HCT116 (cell line): ENCODE measurements around the gene SPACA6. TPM values are rescaled to one million over a fixed set of nuclear protein-coding genes. Genes with fewer than 3 reads are reported as not detected.

ENCODE experiments used
- ATAC-seq: fragments of 200-7000 bp; cut with Tn5 transposase; 2 replicates; pipeline ENCODE4 v1.9.1; 2020; ENCODE audit warnings: mild to moderate bottlenecking, moderate library complexity
- BruUV-seq: library from RNA; stranded (reverse); fragments of 400-500 nt; replicated peaks from 2 replicates; lab custom pipeline; 2021; lab: Mats Ljungman, UMichigan
- CTCF ChIA-PET: fragments of 300-600 bp; sonication (Branson Sonifier 250); formaldehyde crosslinking; loops from one replicate; lab custom pipeline; 2021; ENCODE audit warnings: antibody characterized with exemption; lab: Charles Lee
- POLR2A ChIA-PET: fragments of 300-600, 350-600 bp; sonication (Branson Sonifier 250); formaldehyde crosslinking; loops from one replicate; lab custom pipeline; 2021; ENCODE audit warnings: antibody characterized with exemption; lab: Charles Lee
- RAD21 ChIA-PET, 2 experiments: fragments of 300-600 bp; sonication (Branson Sonifier 250); formaldehyde crosslinking; loops; one replicate each; lab custom pipeline; 2023; ENCODE audit warnings: low total read pairs in 2 of 2; ENCODE audit not compliant: uncharacterized antibody in 2 of 2, unreplicated experiment in 2 of 2, low non-redundant PET in 1 of 2; lab: Charles Lee
- DNase-seq: peaks from one replicate; pipeline ENCODE4 v3.0.0-alpha.2; 2010; ENCODE audit warnings: low read depth, low spot score
- H2AFZ ChIP-seq: fragments of 200-600 bp; shearing (Covaris generic), sonication (generic); 2 replicates; pipeline ENCODE4 v1.6.1; 2017; ENCODE audit warnings: low read depth, mixed run types, mixed read lengths, antibody characterized with exemption, low read length; ENCODE audit not compliant: poor library complexity, severe bottlenecking
- H3K27ac ChIP-seq: 2 replicates; pipeline ENCODE4 v1.5.1; 2012; ENCODE audit warnings: low read depth, low read length
- H3K27me3 ChIP-seq: fragments of 200-600 bp; sonication (generic); 2 replicates; pipeline ENCODE4 v1.6.1; 2016; ENCODE audit warnings: mixed run types, low read length, mixed read lengths; ENCODE audit not compliant: insufficient read depth
- H3K36me3 ChIP-seq, 2 experiments: fragments of 200-500 bp in 1 of 2; fragments of 200-600 bp in 1 of 2; sonication (Bioruptor generic) in 1 of 2; sonication (generic) in 1 of 2; 2 replicates each; pipeline versions ENCODE4 v1.5.1 to v1.6.1; 2014 to 2016; ENCODE audit warnings: low read length in 2 of 2, inconsistent platforms in 1 of 2, mixed read lengths in 1 of 2, mixed run types in 1 of 2; ENCODE audit not compliant: insufficient read depth in 2 of 2, control insufficient read depth in 1 of 2
- H3K4me1 ChIP-seq, 2 experiments: fragments of 200-600 bp in 1 of 2; sonication (generic) in 1 of 2; 2 replicates each; pipeline versions ENCODE4 v1.5.1 to v1.6.1; 2012 to 2017; ENCODE audit warnings: low read length in 2 of 2, inconsistent platforms in 1 of 2, mild to moderate bottlenecking in 1 of 2, mixed read lengths in 1 of 2, mixed run types in 1 of 2, moderate library complexity in 1 of 2; ENCODE audit not compliant: insufficient read depth in 2 of 2, control insufficient read depth in 1 of 2
- H3K4me2 ChIP-seq: fragments of 200-600 bp; sonication (generic); 2 replicates; pipeline ENCODE4 v1.6.1; 2017; ENCODE audit warnings: mixed run types, low read length, mixed read lengths
- H3K4me3 ChIP-seq, 2 experiments: fragments of 200-600 bp in 1 of 2; sonication (generic) in 1 of 2; replicated peaks in 1 of 2; 2 replicates each; pipeline ENCODE4 v1.5.1; 2011 to 2016; ENCODE audit warnings: low read length in 2 of 2, control low read depth in 1 of 2, low read depth in 1 of 2, mild to moderate bottlenecking in 1 of 2, mixed read lengths in 1 of 2, mixed run types in 1 of 2
- H3K79me2 ChIP-seq: fragments of 200-600 bp; sonication (generic); 2 replicates; pipeline ENCODE4 v1.6.1; 2017; ENCODE audit warnings: mild to moderate bottlenecking, mixed run types, low read length, moderate library complexity, mixed read lengths; ENCODE audit not compliant: insufficient read depth
- H3K9ac ChIP-seq: fragments of 200-600 bp; sonication (generic); 2 replicates; pipeline ENCODE4 v1.6.1; 2016; ENCODE audit warnings: low read length, mixed read lengths
- H3K9me2 ChIP-seq: fragments of 200-600 bp; sonication (generic), shearing (Covaris generic); 2 replicates; pipeline ENCODE4 v1.6.1; 2017; ENCODE audit warnings: mixed run types, mild to moderate bottlenecking, moderate library complexity; ENCODE audit not compliant: insufficient read depth
- H3K9me3 ChIP-seq, 2 experiments: fragments of 200-500 bp in 1 of 2; fragments of 200-600 bp in 1 of 2; sonication (Bioruptor generic) in 1 of 2; sonication (generic) in 1 of 2; 2 replicates each; pipeline ENCODE4 v1.6.1; 2014 to 2017; ENCODE audit warnings: low read length in 2 of 2, mixed read lengths in 2 of 2, inconsistent platforms in 1 of 2, low read depth in 1 of 2, mild to moderate bottlenecking in 1 of 2, mixed run types in 1 of 2, moderate library complexity in 1 of 2; ENCODE audit not compliant: control insufficient read depth in 1 of 2, insufficient read depth in 1 of 2
- H4K20me1 ChIP-seq: fragments of 200-600 bp; sonication (generic), shearing (Covaris generic); 2 replicates; pipeline ENCODE4 v1.6.1; 2017; ENCODE audit warnings: mixed run types, mild to moderate bottlenecking, moderate library complexity; ENCODE audit not compliant: insufficient read depth
- CEBPB ChIP-seq: IDR thresholded peaks from 2 replicates; pipeline ENCODE4 v1.6.1; 2012; ENCODE audit warnings: low read depth
- EGR1 ChIP-seq: IDR thresholded peaks from 2 replicates; pipeline ENCODE4 v1.6.1; 2012; ENCODE audit warnings: low read depth
- ELF1 ChIP-seq: IDR thresholded peaks from 2 replicates; pipeline ENCODE4 v1.6.1; 2012; ENCODE audit warnings: low read depth, borderline replicate concordance
- EZH2 ChIP-seq: fragments of 200-600 bp; sonication (generic); IDR thresholded peaks from 2 replicates; pipeline ENCODE4 v1.6.1; 2017; ENCODE audit warnings: antibody characterized with exemption, mixed run types
- JUND ChIP-seq: IDR thresholded peaks from 2 replicates; pipeline ENCODE4 v1.6.1; 2012
- POLR2A ChIP-seq: IDR thresholded peaks from 2 replicates; pipeline ENCODE4 v1.7.0; 2011; ENCODE audit warnings: borderline replicate concordance; ENCODE audit not compliant: insufficient read depth, insufficient read length; ENCODE audit errors: extremely low read depth
- POLR2AphosphoS5 ChIP-seq: IDR thresholded peaks from 2 replicates; pipeline ENCODE4 v1.6.1; 2011; ENCODE audit warnings: mild to moderate bottlenecking, low read depth, low read length, moderate library complexity
- RAD21 ChIP-seq: IDR thresholded peaks from 2 replicates; pipeline ENCODE4 v1.6.1; 2012; ENCODE audit warnings: low read depth, mild to moderate bottlenecking
- REST ChIP-seq: IDR thresholded peaks from 2 replicates; pipeline ENCODE4 v1.6.1; 2012; ENCODE audit warnings: low read depth
- YY1 ChIP-seq: IDR thresholded peaks from 2 replicates; pipeline ENCODE4 v1.6.1; 2011; ENCODE audit warnings: low read length, low read depth, moderate library complexity, mild to moderate bottlenecking; ENCODE audit not compliant: insufficient replicate concordance; ENCODE audit errors: extremely low read depth
- intact Hi-C: fragments of 100-400 bp; cut with micrococcal nuclease; formaldehyde crosslinking; loops from 2 replicates; pipeline ENCODE4 v1.10.0; 2022
- total RNA-seq: library from RNA; stranded (reverse); gene quantifications from one replicate; pipeline ENCODE4 v1.2.1, GENCODE V29; 2021; ENCODE audit not compliant: unreplicated experiment
- TF ChIP-seq, protein P1 (sequence below): IDR thresholded peaks from 2 replicates; pipeline ENCODE4 v1.6.1; 2011; ENCODE audit warnings: mild to moderate bottlenecking, low read length, moderate library complexity; ENCODE audit not compliant: insufficient replicate concordance; ENCODE audit errors: extremely low read depth
- TF ChIP-seq, protein P2 (sequence below): IDR thresholded peaks from 2 replicates; pipeline ENCODE4 v1.6.1; 2012

SPACA6 gene
- total RNA-seq, 1 experiment from 2014 or later = 13.9 TPM

GRCh38 chr19:51721905-51722304 is 28.8 kb downstream of the SPACA6 start:
- CTCF ChIA-PET = no interaction called here
- no peaks in the 10 kb centered on the region for H3K79me2 ChIP-seq
- H3K9me3 ChIP-seq = no peaks in the 10 kb centered on the region
- H3K4me3 ChIP-seq = no peak overlapping the region
- no peaks in the 10 kb centered on the region for H4K20me1 ChIP-seq
- DNase-seq (no peak), ATAC-seq (no peak)
- TF ChIP-seq, protein P1, sequence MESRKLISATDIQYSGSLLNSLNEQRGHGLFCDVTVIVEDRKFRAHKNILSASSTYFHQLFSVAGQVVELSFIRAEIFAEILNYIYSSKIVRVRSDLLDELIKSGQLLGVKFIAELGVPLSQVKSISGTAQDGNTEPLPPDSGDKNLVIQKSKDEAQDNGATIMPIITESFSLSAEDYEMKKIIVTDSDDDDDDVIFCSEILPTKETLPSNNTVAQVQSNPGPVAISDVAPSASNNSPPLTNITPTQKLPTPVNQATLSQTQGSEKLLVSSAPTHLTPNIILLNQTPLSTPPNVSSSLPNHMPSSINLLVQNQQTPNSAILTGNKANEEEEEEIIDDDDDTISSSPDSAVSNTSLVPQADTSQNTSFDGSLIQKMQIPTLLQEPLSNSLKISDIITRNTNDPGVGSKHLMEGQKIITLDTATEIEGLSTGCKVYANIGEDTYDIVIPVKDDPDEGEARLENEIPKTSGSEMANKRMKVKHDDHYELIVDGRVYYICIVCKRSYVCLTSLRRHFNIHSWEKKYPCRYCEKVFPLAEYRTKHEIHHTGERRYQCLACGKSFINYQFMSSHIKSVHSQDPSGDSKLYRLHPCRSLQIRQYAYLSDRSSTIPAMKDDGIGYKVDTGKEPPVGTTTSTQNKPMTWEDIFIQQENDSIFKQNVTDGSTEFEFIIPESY = no peak
- TF ChIP-seq RAD21 (no peak), EZH2 (no peak), ELF1 (no peak), YY1 (no peak), JUND (no peak), CEBPB (no peak), REST (no peak), POLR2AphosphoS5 (no peak), POLR2A (no peak), EGR1 (no peak)
- TF ChIP-seq, protein P2, sequence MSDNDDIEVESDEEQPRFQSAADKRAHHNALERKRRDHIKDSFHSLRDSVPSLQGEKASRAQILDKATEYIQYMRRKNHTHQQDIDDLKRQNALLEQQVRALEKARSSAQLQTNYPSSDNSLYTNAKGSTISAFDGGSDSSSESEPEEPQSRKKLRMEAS = no peak
- no peaks in the 10 kb centered on the region for H3K9me2 ChIP-seq
- no TSS peak for BruUV-seq
- no peak overlapping the region for H3K4me2 ChIP-seq
- intact Hi-C loops = no loop called here
- H3K4me1 ChIP-seq = no peaks in the 10 kb centered on the region
- no peaks in the 10 kb centered on the region for H3K36me3 ChIP-seq
- no peak overlapping the region for H2AFZ ChIP-seq
- RAD21 ChIA-PET = no interaction called here
- no peak overlapping the region for H3K27ac ChIP-seq
- no peak overlapping the region for H3K9ac ChIP-seq
- POLR2A ChIA-PET = no interaction called here
- no peaks in the 10 kb centered on the region for H3K27me3 ChIP-seq
